GM23338 (cell line): ENCODE results near the gene NCOA6. TPM values are rescaled to one million over a fixed set of nuclear protein-coding genes. Genes with fewer than 3 reads are reported as not detected.
A peak's percentile ranks its signal among the peaks of the same experiment; 100 is the strongest.

Experiments
- ATAC-seq: fragments of 200-7000 bp; cut with Tn5 transposase; 3 replicates; pipeline ENCODE4 v1.9.1; 2020
- DNase-seq: peaks from one replicate; pipeline ENCODE4 v3.0.0-alpha.2; 2015; ENCODE audit warnings: low spot score
- H2AFZ ChIP-seq: fragments of 200-600 bp; sonication (generic); 2 replicates; pipeline ENCODE4 v1.8.0; 2016; ENCODE audit warnings: antibody characterized with exemption, mild to moderate bottlenecking, moderate library complexity
- H3F3A ChIP-seq: fragments of 200-600 bp; sonication (generic); replicated peaks from 2 replicates; pipeline ENCODE4 v1.8.0; 2017; ENCODE audit warnings: antibody characterized with exemption, mixed run types, low read depth
- H3K27ac ChIP-seq: fragments of 200-600 bp; sonication (generic); 2 replicates; pipeline ENCODE4 v1.6.1; 2016; ENCODE audit warnings: low read depth
- H3K27me3 ChIP-seq: fragments of 200-600 bp; sonication (generic); 2 replicates; pipeline ENCODE4 v1.8.0; 2016; ENCODE audit warnings: mild to moderate bottlenecking, mixed run types, moderate library complexity; ENCODE audit not compliant: insufficient read depth
- H3K36me3 ChIP-seq: fragments of 200-600 bp; sonication (generic); 2 replicates; pipeline ENCODE4 v1.8.0; 2016; ENCODE audit warnings: mild to moderate bottlenecking; ENCODE audit not compliant: insufficient read depth
- H3K4me1 ChIP-seq: fragments of 200-600 bp; sonication (generic); 2 replicates; pipeline ENCODE4 v1.8.0; 2016; ENCODE audit warnings: mild to moderate bottlenecking, moderate library complexity; ENCODE audit not compliant: insufficient read depth
- H3K4me2 ChIP-seq: fragments of 200-600 bp; sonication (generic); 2 replicates; pipeline ENCODE4 v1.7.1; 2017; ENCODE audit warnings: mixed run types
- H3K4me3 ChIP-seq: fragments of 200-600 bp; sonication (generic); 2 replicates; pipeline ENCODE4 v1.6.1; 2016; ENCODE audit warnings: mixed run types
- H3K79me2 ChIP-seq: fragments of 200-600 bp; sonication (generic); replicated peaks from 2 replicates; pipeline ENCODE4 v1.8.0; 2017; ENCODE audit warnings: mild to moderate bottlenecking; ENCODE audit not compliant: insufficient read depth
- H3K9me2 ChIP-seq: fragments of 200-600 bp; sonication (generic); 2 replicates; pipeline ENCODE4 v1.8.0; 2017; ENCODE audit not compliant: insufficient read depth
- H4K20me1 ChIP-seq: fragments of 200-600 bp; sonication (generic); replicated peaks from 2 replicates; pipeline ENCODE4 v1.8.0; 2017; ENCODE audit warnings: mild to moderate bottlenecking; ENCODE audit not compliant: insufficient read depth
- H3K27ac Mint-ChIP-seq: 2 replicates; pipeline ENCODE4 v1.8.0; 2020; ENCODE audit warnings: inconsistent platforms, mild to moderate bottlenecking, moderate library complexity, mixed read lengths
- H3K27me3 Mint-ChIP-seq: 3 replicates; pipeline ENCODE4 v1.8.0; 2022; ENCODE audit warnings: low read depth, mild to moderate bottlenecking, moderate library complexity, mixed read lengths, inconsistent platforms; ENCODE audit not compliant: insufficient read depth, poor library complexity
- H3K36me3 Mint-ChIP-seq: 3 replicates; pipeline ENCODE4 v1.8.0; 2021; ENCODE audit warnings: low read depth, mild to moderate bottlenecking, inconsistent platforms, moderate library complexity, mixed read lengths
- H3K4me1 Mint-ChIP-seq: 3 replicates; pipeline ENCODE4 v1.8.0; 2020; ENCODE audit warnings: mild to moderate bottlenecking, inconsistent platforms, mixed read lengths
- H3K4me3 Mint-ChIP-seq: 3 replicates; pipeline ENCODE4 v1.8.0; 2021; ENCODE audit warnings: moderate library complexity, mild to moderate bottlenecking, inconsistent platforms, mixed read lengths
- H3K9me3 Mint-ChIP-seq: 3 replicates; pipeline ENCODE4 v1.8.0; 2020; ENCODE audit warnings: moderate library complexity, mild to moderate bottlenecking, inconsistent platforms, mixed read lengths
- CREB1 ChIP-seq: fragments of 250-450 bp; sonication (Bioruptor Pico); IDR thresholded peaks from 2 replicates; pipeline ENCODE4 v1.5.0; 2020; ENCODE audit warnings: low read depth, mild to moderate bottlenecking, moderate library complexity
- CTCF ChIP-seq, 2 experiments: fragments of 200-600 bp in 1 of 2; sonication (generic) in 1 of 2; conservative IDR thresholded peaks; 2 replicates each; pipeline versions ENCODE4 v1.5.1 to v1.6.1; 2016 to 2017; ENCODE audit warnings: antibody characterized with exemption in 2 of 2, low read depth in 2 of 2, mild to moderate bottlenecking in 2 of 2, moderate library complexity in 1 of 2
- EZH2 ChIP-seq: fragments of 200-600 bp; sonication (generic); IDR thresholded peaks from one replicate; pipeline ENCODE4 v1.8.0; 2017; ENCODE audit warnings: antibody characterized with exemption, mild to moderate bottlenecking, low read depth; ENCODE audit not compliant: unreplicated experiment
- EZH2phosphoT487 ChIP-seq: fragments of 200-600 bp; sonication (generic); IDR thresholded peaks from one replicate; pipeline ENCODE4 v1.8.1; 2018; ENCODE audit warnings: antibody characterized with exemption; ENCODE audit not compliant: unreplicated experiment
- JUNB ChIP-seq: IDR thresholded peaks from one replicate; pipeline ENCODE4 v1.6.1; 2016; ENCODE audit warnings: antibody characterized with exemption; ENCODE audit not compliant: unreplicated experiment
- POLR2AphosphoS5 ChIP-seq: IDR thresholded peaks from 2 replicates; pipeline ENCODE4 v1.6.1; 2016; ENCODE audit warnings: antibody characterized with exemption, low read depth
- STAT1 ChIP-seq: IDR thresholded peaks from one replicate; pipeline ENCODE4 v1.6.1; 2016; ENCODE audit warnings: antibody characterized with exemption; ENCODE audit not compliant: unreplicated experiment
- ZNF114 ChIP-seq: fragments of 250-450 bp; sonication (Bioruptor Pico); IDR thresholded peaks from 2 replicates; pipeline ENCODE4 v1.5.0; 2020; ENCODE audit warnings: mild to moderate bottlenecking, moderate library complexity
- ZNF331 ChIP-seq: fragments of 250-450 bp; sonication (Bioruptor Pico); IDR thresholded peaks from 2 replicates; pipeline ENCODE4 v1.5.0; 2020; ENCODE audit warnings: low read depth, mild to moderate bottlenecking, moderate library complexity
- polyA plus RNA-seq: library from polyadenylated mRNA; unstranded; fragments of >200 nt; fragmentation: Nextera tagmentation; extraction: Ambion mirVana; gene quantifications from 2 replicates; pipeline ENCODE4 v1.2.1, GENCODE V29; 2016
- total RNA-seq: library from RNA; depleted of rRNA; stranded (reverse); fragments of >200 nt; shearing (Covaris generic); gene quantifications from 2 replicates; pipeline ENCODE4 v1.2.3, GENCODE V29; 2014
- TF ChIP-seq, protein P1 (sequence below): IDR thresholded peaks from one replicate; pipeline ENCODE4 v1.6.1; 2018; ENCODE audit warnings: antibody characterized with exemption; ENCODE audit not compliant: unreplicated experiment
- TF ChIP-seq, protein P2 (sequence below): IDR thresholded peaks from 2 replicates; pipeline ENCODE4 v1.6.1; 2016; ENCODE audit warnings: antibody characterized with exemption

Gene NCOA6
- total and polyA plus RNA-seq, 2 experiments from 2014 or later, result 10.6 to 17.4 TPM

DNA sequence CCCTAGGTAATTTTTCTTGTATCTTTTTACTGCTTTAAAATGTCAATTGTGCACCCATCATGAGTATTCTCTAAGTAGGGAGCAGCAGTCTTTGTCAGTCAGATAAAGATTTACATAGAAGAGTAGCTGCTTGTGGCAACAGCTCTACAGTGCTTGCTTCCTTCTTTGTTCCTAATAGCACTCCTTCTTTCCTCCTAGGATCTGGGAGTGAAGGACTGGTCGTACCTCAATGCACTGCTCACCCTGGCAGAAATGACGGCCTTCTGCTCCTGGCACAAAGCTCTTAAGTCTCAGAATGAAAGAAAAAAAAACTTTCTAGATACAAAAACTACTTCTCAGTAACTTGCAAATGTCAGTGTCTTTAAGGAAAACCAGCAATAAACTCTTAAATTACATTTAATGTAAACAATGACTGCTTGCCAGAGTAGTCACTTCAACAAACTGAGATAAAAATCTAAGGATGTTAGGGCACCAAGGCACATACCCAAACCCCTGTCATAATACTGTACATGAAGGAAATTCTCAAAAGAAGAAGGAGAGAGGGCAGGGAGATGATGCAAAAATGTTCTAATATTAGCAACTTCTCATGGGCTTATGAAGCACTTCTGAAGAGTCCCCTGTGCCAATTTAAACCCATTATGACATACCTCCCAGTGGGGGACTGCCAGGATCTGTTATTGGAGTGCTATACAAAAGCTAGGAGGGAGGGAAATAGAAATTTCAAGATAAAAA lies 34.0 kb downstream of the NCOA6 start:
- peak overlapping the region; percentile 38; the same call in 1 of the 2 replicates for H3K27ac Mint-ChIP-seq
- Histone ChIP-seq H3K79me2 (0 out of 2 replicates have a peak, but pooled peaks cover 5% of the 10 kb centered on the region), H2AFZ (no peak overlapping the region), H3K27me3 (no peaks in the 10 kb centered on the region), H3K36me3 (no peaks in the 10 kb centered on the region), H3K27ac (no peak overlapping the region; the same call in 1 of the 2 replicates), H3K4me3 (no peak overlapping the region), H3F3A (no peaks in the 10 kb centered on the region), H4K20me1 (no peaks in the 10 kb centered on the region), H3K4me1 (0 out of 2 replicates have a peak, but pooled peaks cover 10% of the 10 kb centered on the region), H3K9me2 (no peaks in the 10 kb centered on the region), H3K4me2 (no peak overlapping the region)
- H3K27me3 Mint-ChIP-seq, result no peaks in the 10 kb centered on the region
- ATAC-seq (peak; percentile 84), DNase-seq (peak; percentile 20)
- peaks cover 6% of the 10 kb centered on the region for H3K4me1 Mint-ChIP-seq
- no peak overlapping the region for H3K4me3 Mint-ChIP-seq
- no peak for TF ChIP-seq JUNB
- TF ChIP-seq EZH2, result no peak
- TF ChIP-seq ZNF331 (CRISPR knock-in tag), result no peak
- no peak for TF ChIP-seq POLR2AphosphoS5
- no peaks in the 10 kb centered on the region for H3K9me3 Mint-ChIP-seq
- H3K36me3 Mint-ChIP-seq, result no peaks in the 10 kb centered on the region

- Histone ChIP-seq H3K79me2 (no peaks in the 10 kb centered on the region), H3K4me3 (no peak overlapping the region), H3K4me1 (no peaks in the 10 kb centered on the region), H3K27me3 (no peaks in the 10 kb centered on the region), H4K20me1 (no peaks in the 10 kb centered on the region), H3K4me2 (no peak overlapping the region), H3K27ac (no peak overlapping the region), H3F3A (no peaks in the 10 kb centered on the region), H3K9me2 (no peaks in the 10 kb centered on the region), H3K36me3 (no peaks in the 10 kb centered on the region), H2AFZ (no peak overlapping the region)
- Mint-ChIP-seq H3K27me3 (peaks cover 3% of the 10 kb centered on the region), H3K4me3 (no peak overlapping the region), H3K27ac (no peak overlapping the region), H3K4me1 (no peaks in the 10 kb centered on the region), H3K9me3 (no peaks in the 10 kb centered on the region), H3K36me3 (no peaks in the 10 kb centered on the region)
- ATAC-seq (no peak), DNase-seq (no peak)
- no peak for TF ChIP-seq CREB1 (CRISPR knock-in tag)
- TF ChIP-seq STAT1, result no peak
- TF ChIP-seq, protein P1, sequence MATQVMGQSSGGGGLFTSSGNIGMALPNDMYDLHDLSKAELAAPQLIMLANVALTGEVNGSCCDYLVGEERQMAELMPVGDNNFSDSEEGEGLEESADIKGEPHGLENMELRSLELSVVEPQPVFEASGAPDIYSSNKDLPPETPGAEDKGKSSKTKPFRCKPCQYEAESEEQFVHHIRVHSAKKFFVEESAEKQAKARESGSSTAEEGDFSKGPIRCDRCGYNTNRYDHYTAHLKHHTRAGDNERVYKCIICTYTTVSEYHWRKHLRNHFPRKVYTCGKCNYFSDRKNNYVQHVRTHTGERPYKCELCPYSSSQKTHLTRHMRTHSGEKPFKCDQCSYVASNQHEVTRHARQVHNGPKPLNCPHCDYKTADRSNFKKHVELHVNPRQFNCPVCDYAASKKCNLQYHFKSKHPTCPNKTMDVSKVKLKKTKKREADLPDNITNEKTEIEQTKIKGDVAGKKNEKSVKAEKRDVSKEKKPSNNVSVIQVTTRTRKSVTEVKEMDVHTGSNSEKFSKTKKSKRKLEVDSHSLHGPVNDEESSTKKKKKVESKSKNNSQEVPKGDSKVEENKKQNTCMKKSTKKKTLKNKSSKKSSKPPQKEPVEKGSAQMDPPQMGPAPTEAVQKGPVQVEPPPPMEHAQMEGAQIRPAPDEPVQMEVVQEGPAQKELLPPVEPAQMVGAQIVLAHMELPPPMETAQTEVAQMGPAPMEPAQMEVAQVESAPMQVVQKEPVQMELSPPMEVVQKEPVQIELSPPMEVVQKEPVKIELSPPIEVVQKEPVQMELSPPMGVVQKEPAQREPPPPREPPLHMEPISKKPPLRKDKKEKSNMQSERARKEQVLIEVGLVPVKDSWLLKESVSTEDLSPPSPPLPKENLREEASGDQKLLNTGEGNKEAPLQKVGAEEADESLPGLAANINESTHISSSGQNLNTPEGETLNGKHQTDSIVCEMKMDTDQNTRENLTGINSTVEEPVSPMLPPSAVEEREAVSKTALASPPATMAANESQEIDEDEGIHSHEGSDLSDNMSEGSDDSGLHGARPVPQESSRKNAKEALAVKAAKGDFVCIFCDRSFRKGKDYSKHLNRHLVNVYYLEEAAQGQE, result no peak
- TF ChIP-seq EZH2phosphoT487, result no peak
- TF ChIP-seq JUNB, result no peak
- no peak for TF ChIP-seq ZNF114
- no peak for TF ChIP-seq ZNF331 (CRISPR knock-in tag)
- TF ChIP-seq, protein P2, sequence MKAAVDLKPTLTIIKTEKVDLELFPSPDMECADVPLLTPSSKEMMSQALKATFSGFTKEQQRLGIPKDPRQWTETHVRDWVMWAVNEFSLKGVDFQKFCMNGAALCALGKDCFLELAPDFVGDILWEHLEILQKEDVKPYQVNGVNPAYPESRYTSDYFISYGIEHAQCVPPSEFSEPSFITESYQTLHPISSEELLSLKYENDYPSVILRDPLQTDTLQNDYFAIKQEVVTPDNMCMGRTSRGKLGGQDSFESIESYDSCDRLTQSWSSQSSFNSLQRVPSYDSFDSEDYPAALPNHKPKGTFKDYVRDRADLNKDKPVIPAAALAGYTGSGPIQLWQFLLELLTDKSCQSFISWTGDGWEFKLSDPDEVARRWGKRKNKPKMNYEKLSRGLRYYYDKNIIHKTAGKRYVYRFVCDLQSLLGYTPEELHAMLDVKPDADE, result no peak
- no peak for TF ChIP-seq POLR2AphosphoS5
- no peak for TF ChIP-seq CTCF (conservative IDR thresholded peaks at IDR 0.05; ENCODE audit: low read depth in 2 of 2)
Measured at GRCh38 chr20:34781220-34781619, 44.2 kb downstream of the NCOA6 start.
